ENCODE data around the gene MTERF4. TPM values are rescaled to one million over a fixed set of nuclear protein-coding genes. Genes with fewer than 3 reads are reported as not detected.

Gene MTERF4
- total and polyA plus RNA-seq, 2 of the 8 experiments (the other 6 are each of a cell fraction or from before 2014, with no cell fraction given) = 25.9 to 28.5 TPM

DNA sequence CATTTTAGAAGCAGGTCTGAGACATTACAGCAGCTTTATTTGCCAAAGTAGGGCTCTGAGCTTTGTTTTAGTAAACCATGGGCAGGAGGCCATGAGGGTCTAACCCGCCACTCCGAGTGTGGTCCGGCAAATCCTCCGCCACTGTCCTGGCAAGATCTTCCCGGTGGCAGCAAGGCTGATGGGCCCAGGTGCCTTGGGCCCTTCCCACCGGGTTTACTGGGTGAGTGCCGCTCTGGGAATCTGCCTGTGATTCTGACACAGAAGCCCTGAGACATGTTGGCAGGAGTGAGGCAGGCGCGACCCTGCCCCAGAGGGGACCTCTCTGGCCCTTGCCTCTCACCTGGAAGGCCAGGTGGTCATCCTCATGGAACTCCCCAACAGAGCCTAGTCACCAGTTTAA is 29.9 kb downstream of the MTERF4 start:
- Histone ChIP-seq H3K4me2 (ENCODE audit: insufficient read depth in 1 of 2, low read depth in 2 of 2, low read length in 2 of 2) (no peak overlapping the region), H3K9ac (replicated peaks in 1 of 4; ENCODE audit: extremely low read depth in 1 of 4, low read depth in 3 of 4, low read length in 3 of 4) (no peak overlapping the region), H3K18ac (ENCODE audit: extremely low read depth, low read length) (no peak overlapping the region), H2BK120ac (replicated peaks; ENCODE audit: low read depth, low read length) (no peak overlapping the region), H3K79me1 (ENCODE audit: low read depth, low read length) (no peaks in the 10 kb centered on the region), H3K4me1 (replicated peaks in 1 of 4; ENCODE audit: control insufficient read depth in 3 of 4, insufficient read depth in 4 of 4, low read length in 3 of 4) (no peaks in the 10 kb centered on the region; a peak in 1 of 7 replicates), H2AK5ac (ENCODE audit: low read depth, low read length) (no peak overlapping the region), H3K23ac (ENCODE audit: insufficient read length) (no peak overlapping the region), H2BK12ac (ENCODE audit: low read depth, low read length) (no peak overlapping the region), H2BK20ac (ENCODE audit: low read length) (no peak overlapping the region), H2BK5ac (ENCODE audit: low read depth, low read length) (no peak overlapping the region), H4K8ac (ENCODE audit: extremely low read depth, insufficient read depth, low read length) (no peak overlapping the region), H3K27ac (ENCODE audit: low read depth, low read length) (no peak overlapping the region), H3K36me3 (ENCODE audit: control insufficient read depth in 2 of 4, insufficient read depth in 4 of 4, low read length in 3 of 4) (no peaks in the 10 kb centered on the region), H3K4ac (replicated peaks; ENCODE audit: insufficient read length, low read depth, low read length) (no peak overlapping the region), H4K91ac (replicated peaks; ENCODE audit: insufficient read length, low read length) (no peak overlapping the region), H3K14ac (ENCODE audit: insufficient read length) (no peak overlapping the region), H3K27me3 (replicated peaks in 1 of 4; ENCODE audit: control insufficient read depth in 3 of 4, extremely low read depth in 1 of 4, insufficient read depth in 3 of 4, low read length in 3 of 4) (no peaks in the 10 kb centered on the region), H3K79me2 (ENCODE audit: control insufficient read depth in 1 of 2, insufficient read depth in 2 of 2, low read length in 2 of 2) (no peaks in the 10 kb centered on the region), H4K5ac (ENCODE audit: insufficient read length, low read depth, low read length) (no peak overlapping the region), H3K4me3 (ENCODE audit: extremely low read depth in 1 of 4, insufficient read depth in 2 of 4, low read depth in 3 of 4, low read length in 4 of 4) (no peak overlapping the region), H4K20me1 (replicated peaks in 1 of 2; ENCODE audit: control insufficient read depth in 1 of 2, insufficient read depth in 2 of 2, low read length in 2 of 2) (no peaks in the 10 kb centered on the region), H3K9me3 (ENCODE audit: insufficient read depth in 2 of 2, low read depth in 1 of 2, low read length in 1 of 2) (no peaks in the 10 kb centered on the region), H3K56ac (replicated peaks; ENCODE audit: insufficient read length, low read depth, low read length) (no peak overlapping the region), H3K23me2 (ENCODE audit: low read depth, low read length) (no peaks in the 10 kb centered on the region), H2AFZ (ENCODE audit: low read length) (no peak overlapping the region), H2BK15ac (ENCODE audit: low read length) (no peak overlapping the region)
- DNase-seq (ENCODE audit: low read depth in 1 of 2, low spot score in 2 of 2) (no peak), FAIRE-seq (no peak)
- WGBS, 2 experiments (ENCODE audit: extremely low coverage in 1 of 2, insufficient coverage in 1 of 2, insufficient read length in 1 of 2, insufficient replicate concordance in 2 of 2, low coverage in 1 of 2, low lambda C conversion rate in 2 of 2, missing lambda C conversion rate in 1 of 2) = 98% methylated on average over 9 of the region's 9 CpGs; no CpG with 5 or more reads in 1 of the 2 experiments
- POLR2A ChIA-PET (ENCODE audit: partially characterized antibody) = no interaction called here
- CTCF ChIA-PET (ENCODE audit: partially characterized antibody) = no interaction called here
- TF ChIP-seq, protein P1, sequence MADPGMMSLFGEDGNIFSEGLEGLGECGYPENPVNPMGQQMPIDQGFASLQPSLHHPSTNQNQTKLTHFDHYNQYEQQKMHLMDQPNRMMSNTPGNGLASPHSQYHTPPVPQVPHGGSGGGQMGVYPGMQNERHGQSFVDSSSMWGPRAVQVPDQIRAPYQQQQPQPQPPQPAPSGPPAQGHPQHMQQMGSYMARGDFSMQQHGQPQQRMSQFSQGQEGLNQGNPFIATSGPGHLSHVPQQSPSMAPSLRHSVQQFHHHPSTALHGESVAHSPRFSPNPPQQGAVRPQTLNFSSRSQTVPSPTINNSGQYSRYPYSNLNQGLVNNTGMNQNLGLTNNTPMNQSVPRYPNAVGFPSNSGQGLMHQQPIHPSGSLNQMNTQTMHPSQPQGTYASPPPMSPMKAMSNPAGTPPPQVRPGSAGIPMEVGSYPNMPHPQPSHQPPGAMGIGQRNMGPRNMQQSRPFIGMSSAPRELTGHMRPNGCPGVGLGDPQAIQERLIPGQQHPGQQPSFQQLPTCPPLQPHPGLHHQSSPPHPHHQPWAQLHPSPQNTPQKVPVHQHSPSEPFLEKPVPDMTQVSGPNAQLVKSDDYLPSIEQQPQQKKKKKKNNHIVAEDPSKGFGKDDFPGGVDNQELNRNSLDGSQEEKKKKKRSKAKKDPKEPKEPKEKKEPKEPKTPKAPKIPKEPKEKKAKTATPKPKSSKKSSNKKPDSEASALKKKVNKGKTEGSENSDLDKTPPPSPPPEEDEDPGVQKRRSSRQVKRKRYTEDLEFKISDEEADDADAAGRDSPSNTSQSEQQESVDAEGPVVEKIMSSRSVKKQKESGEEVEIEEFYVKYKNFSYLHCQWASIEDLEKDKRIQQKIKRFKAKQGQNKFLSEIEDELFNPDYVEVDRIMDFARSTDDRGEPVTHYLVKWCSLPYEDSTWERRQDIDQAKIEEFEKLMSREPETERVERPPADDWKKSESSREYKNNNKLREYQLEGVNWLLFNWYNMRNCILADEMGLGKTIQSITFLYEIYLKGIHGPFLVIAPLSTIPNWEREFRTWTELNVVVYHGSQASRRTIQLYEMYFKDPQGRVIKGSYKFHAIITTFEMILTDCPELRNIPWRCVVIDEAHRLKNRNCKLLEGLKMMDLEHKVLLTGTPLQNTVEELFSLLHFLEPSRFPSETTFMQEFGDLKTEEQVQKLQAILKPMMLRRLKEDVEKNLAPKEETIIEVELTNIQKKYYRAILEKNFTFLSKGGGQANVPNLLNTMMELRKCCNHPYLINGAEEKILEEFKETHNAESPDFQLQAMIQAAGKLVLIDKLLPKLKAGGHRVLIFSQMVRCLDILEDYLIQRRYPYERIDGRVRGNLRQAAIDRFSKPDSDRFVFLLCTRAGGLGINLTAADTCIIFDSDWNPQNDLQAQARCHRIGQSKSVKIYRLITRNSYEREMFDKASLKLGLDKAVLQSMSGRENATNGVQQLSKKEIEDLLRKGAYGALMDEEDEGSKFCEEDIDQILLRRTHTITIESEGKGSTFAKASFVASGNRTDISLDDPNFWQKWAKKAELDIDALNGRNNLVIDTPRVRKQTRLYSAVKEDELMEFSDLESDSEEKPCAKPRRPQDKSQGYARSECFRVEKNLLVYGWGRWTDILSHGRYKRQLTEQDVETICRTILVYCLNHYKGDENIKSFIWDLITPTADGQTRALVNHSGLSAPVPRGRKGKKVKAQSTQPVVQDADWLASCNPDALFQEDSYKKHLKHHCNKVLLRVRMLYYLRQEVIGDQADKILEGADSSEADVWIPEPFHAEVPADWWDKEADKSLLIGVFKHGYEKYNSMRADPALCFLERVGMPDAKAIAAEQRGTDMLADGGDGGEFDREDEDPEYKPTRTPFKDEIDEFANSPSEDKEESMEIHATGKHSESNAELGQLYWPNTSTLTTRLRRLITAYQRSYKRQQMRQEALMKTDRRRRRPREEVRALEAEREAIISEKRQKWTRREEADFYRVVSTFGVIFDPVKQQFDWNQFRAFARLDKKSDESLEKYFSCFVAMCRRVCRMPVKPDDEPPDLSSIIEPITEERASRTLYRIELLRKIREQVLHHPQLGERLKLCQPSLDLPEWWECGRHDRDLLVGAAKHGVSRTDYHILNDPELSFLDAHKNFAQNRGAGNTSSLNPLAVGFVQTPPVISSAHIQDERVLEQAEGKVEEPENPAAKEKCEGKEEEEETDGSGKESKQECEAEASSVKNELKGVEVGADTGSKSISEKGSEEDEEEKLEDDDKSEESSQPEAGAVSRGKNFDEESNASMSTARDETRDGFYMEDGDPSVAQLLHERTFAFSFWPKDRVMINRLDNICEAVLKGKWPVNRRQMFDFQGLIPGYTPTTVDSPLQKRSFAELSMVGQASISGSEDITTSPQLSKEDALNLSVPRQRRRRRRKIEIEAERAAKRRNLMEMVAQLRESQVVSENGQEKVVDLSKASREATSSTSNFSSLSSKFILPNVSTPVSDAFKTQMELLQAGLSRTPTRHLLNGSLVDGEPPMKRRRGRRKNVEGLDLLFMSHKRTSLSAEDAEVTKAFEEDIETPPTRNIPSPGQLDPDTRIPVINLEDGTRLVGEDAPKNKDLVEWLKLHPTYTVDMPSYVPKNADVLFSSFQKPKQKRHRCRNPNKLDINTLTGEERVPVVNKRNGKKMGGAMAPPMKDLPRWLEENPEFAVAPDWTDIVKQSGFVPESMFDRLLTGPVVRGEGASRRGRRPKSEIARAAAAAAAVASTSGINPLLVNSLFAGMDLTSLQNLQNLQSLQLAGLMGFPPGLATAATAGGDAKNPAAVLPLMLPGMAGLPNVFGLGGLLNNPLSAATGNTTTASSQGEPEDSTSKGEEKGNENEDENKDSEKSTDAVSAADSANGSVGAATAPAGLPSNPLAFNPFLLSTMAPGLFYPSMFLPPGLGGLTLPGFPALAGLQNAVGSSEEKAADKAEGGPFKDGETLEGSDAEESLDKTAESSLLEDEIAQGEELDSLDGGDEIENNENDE (IDR thresholded peaks at IDR 0.05; ENCODE audit: insufficient replicate concordance, low read length) = no peak

All from H1 (cell line).